ENCODE measurements around the gene ZNF408.

Gene ZNF408

GRCh38 chr11:46665356-46665755, 35.5 kb upstream of the ZNF408 start:
- Histone ChIP-seq H3K36me3 (ENCODE audit: insufficient read depth, low read length) (peaks cover 78% of the 10 kb centered on the region), H3K9me3 (ENCODE audit: low read length) (no peaks in the 10 kb centered on the region), H3K9me2 (ENCODE audit: low read depth, low read length) (no peaks in the 10 kb centered on the region), H3K4me3 (ENCODE audit: low read depth, low read length, poor library complexity, severe bottlenecking) (no peak overlapping the region), H3F3A (ENCODE audit: insufficient read depth, low read length) (no peaks in the 10 kb centered on the region), H3K4me2 (ENCODE audit: low read length) (no peak overlapping the region), H3K4me1 (ENCODE audit: insufficient read depth, low read length, severe bottlenecking) (peaks cover 28% of the 10 kb centered on the region), H2AFZ (ENCODE audit: low read length) (no peak overlapping the region), H3K27ac (ENCODE audit: low read depth, low read length, poor library complexity, severe bottlenecking) (no peak overlapping the region), H4K20me1 (ENCODE audit: insufficient read depth, low read length) (no peaks in the 10 kb centered on the region), H3K9ac (ENCODE audit: low read length) (no peak overlapping the region), H3K79me2 (ENCODE audit: insufficient read depth, low read length) (no peaks in the 10 kb centered on the region), H3K27me3 (ENCODE audit: insufficient read depth, low read length) (no peaks in the 10 kb centered on the region)
- no peak for TF ChIP-seq EZH2 (IDR thresholded peaks at IDR 0.05; ENCODE audit: borderline replicate concordance, low read length)
- no peak for TF ChIP-seq CTCF (IDR thresholded peaks at IDR 0.05; ENCODE audit: low read length)

GRCh38 chr11:46666516-46666915, 34.3 kb upstream of the ZNF408 start:
- no peak overlapping the region for H3K4me3 ChIP-seq (ENCODE audit: low read depth, low read length, poor library complexity, severe bottlenecking)
- peaks cover 27% of the 10 kb centered on the region for H3K4me1 ChIP-seq (ENCODE audit: insufficient read depth, low read length, severe bottlenecking)
- H3K4me2 ChIP-seq (ENCODE audit: low read length), result no peak overlapping the region
- no peaks in the 10 kb centered on the region for H3K79me2 ChIP-seq (ENCODE audit: insufficient read depth, low read length)
- H2AFZ ChIP-seq (ENCODE audit: low read length), result no peak overlapping the region
- H3K9me2 ChIP-seq (ENCODE audit: low read depth, low read length), result no peaks in the 10 kb centered on the region
- TF ChIP-seq CTCF (IDR thresholded peaks at IDR 0.05; ENCODE audit: low read length) (no peak), EZH2 (IDR thresholded peaks at IDR 0.05; ENCODE audit: borderline replicate concordance, low read length) (no peak)
- H3F3A ChIP-seq (ENCODE audit: insufficient read depth, low read length), result no peaks in the 10 kb centered on the region
- no peaks in the 10 kb centered on the region for H3K9me3 ChIP-seq (ENCODE audit: low read length)
- H3K27ac ChIP-seq (ENCODE audit: low read depth, low read length, poor library complexity, severe bottlenecking), result peak overlapping the region; percentile 58
- no peaks in the 10 kb centered on the region for H3K27me3 ChIP-seq (ENCODE audit: insufficient read depth, low read length)
- no peaks in the 10 kb centered on the region for H4K20me1 ChIP-seq (ENCODE audit: insufficient read depth, low read length)
- H3K9ac ChIP-seq (ENCODE audit: low read length), result 0 out of 2 replicates have a peak overlapping the region, but pooled peaks have one; percentile 22
- H3K36me3 ChIP-seq (ENCODE audit: insufficient read depth, low read length), result peaks cover 84% of the 10 kb centered on the region

GRCh38 chr11:46667043-46667481, 33.8 kb upstream of the ZNF408 start:
- no peak overlapping the region for H3K4me2 ChIP-seq (ENCODE audit: low read length)
- H4K20me1 ChIP-seq (ENCODE audit: insufficient read depth, low read length), result no peaks in the 10 kb centered on the region
- no peaks in the 10 kb centered on the region for H3K27me3 ChIP-seq (ENCODE audit: insufficient read depth, low read length)
- H3K27ac ChIP-seq (ENCODE audit: low read depth, low read length, poor library complexity, severe bottlenecking), result peak overlapping the region; percentile 58
- no peak overlapping the region for H3K9ac ChIP-seq (ENCODE audit: low read length)
- H3K9me3 ChIP-seq (ENCODE audit: low read length), result no peaks in the 10 kb centered on the region
- no peak for TF ChIP-seq CTCF (IDR thresholded peaks at IDR 0.05; ENCODE audit: low read length)
- TF ChIP-seq EZH2 (IDR thresholded peaks at IDR 0.05; ENCODE audit: borderline replicate concordance, low read length), result no peak
- H3K4me3 ChIP-seq (ENCODE audit: low read depth, low read length, poor library complexity, severe bottlenecking), result no peak overlapping the region
- H3K4me1 ChIP-seq (ENCODE audit: insufficient read depth, low read length, severe bottlenecking), result peaks cover 21% of the 10 kb centered on the region
- H3F3A ChIP-seq (ENCODE audit: insufficient read depth, low read length), result no peaks in the 10 kb centered on the region
- no peaks in the 10 kb centered on the region for H3K79me2 ChIP-seq (ENCODE audit: insufficient read depth, low read length)
- H3K36me3 ChIP-seq (ENCODE audit: insufficient read depth, low read length), result peaks cover 88% of the 10 kb centered on the region
- no peak overlapping the region for H2AFZ ChIP-seq (ENCODE audit: low read length)
- H3K9me2 ChIP-seq (ENCODE audit: low read depth, low read length), result no peaks in the 10 kb centered on the region
